ENCODE measurements around the gene DCAF15.
"Not testable (repeated sequence)": the region's sequence is repeated elsewhere in the genome, so short reads cannot be mapped to it uniquely, and the experiment has no call there.

The DCAF15 gene

DNA sequence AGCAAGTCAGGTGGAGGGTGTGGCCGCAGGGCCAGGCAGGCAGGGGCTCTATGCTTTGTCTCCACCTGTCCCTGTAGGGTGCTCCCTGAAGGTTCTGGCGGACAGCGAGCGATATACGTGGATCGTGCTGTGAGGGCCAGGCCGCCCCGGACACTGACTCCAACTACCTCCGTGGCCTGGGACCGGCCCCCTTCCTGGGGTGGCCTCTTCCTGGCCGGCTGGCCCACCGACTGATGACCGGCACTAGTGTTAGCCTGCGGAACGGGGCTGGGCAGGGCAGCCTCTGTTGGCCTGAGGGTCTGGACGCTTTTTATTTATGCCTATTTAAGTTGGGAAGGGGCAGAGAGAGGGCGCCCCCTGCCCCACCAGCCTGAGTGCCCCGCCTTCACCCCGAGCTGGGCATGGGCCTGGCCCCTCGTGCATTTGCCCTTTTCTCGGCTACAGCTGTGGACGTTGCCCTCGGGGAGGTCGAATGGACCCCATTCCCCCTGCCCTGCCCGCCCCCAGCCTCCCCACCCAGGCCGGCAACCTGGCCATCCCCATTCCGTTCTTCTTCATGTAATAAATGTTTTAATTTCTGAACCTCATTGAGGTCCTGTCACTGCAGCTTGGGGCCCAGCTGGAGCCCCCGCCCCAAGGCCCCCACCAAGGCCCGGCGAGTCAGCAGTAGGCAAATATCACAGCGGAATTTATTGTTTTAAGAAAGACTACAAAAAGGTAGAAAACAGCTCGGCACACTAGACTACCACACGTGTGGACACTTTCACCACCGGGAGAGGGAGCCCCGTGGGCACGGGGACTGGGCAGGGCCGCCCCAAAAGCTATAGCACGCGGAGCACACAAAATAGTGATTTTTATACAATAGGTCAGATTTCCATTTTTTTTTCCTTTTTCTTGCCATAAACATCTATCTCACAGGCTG is 8.8 kb downstream of the DCAF15 start:
- DNase-seq = no peak

DNA sequence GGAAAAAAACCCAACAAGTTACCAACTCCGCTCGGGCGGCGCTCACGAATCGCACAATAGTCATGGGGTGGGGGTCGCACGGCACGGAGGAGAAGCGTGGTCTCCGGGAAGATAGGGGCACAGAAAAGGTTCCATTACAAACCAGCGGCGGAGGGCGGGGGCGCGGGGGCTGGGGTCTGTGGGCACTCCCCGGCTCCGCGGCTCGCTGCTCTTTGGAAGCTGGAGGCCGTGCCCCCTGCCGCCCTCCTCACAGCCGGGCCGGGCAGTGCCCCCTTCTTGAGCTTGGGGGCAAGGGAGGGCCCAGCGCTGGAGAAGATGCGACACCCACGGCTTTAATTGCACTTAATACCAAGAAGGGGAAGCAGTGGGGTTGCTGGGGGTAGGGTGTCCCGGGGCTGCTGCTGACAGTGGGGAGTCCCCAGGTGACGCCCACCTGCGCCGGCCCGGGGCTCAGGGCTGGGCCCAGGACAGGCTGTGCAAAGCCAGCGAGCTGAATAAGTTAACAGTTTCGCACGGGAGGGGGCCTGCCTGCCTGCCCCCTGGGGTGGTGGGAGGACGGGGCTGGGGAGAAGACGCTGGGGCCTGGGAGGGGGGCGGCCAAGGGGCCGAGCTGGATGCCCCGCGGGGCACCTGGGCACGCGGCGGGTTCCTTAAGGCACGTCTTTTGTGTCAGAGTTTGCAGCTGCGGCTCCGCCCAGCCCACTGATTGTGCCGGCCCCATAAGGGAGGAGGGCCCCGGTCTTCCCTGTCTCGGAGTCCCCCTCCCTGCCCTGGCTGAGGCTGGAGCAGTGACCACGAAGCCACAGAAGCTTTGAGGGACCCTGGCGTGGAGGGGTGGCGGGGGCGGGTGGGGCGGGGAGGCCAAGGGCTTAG is 9.8 kb downstream of the DCAF15 start:
- no peak for DNase-seq

DNA sequence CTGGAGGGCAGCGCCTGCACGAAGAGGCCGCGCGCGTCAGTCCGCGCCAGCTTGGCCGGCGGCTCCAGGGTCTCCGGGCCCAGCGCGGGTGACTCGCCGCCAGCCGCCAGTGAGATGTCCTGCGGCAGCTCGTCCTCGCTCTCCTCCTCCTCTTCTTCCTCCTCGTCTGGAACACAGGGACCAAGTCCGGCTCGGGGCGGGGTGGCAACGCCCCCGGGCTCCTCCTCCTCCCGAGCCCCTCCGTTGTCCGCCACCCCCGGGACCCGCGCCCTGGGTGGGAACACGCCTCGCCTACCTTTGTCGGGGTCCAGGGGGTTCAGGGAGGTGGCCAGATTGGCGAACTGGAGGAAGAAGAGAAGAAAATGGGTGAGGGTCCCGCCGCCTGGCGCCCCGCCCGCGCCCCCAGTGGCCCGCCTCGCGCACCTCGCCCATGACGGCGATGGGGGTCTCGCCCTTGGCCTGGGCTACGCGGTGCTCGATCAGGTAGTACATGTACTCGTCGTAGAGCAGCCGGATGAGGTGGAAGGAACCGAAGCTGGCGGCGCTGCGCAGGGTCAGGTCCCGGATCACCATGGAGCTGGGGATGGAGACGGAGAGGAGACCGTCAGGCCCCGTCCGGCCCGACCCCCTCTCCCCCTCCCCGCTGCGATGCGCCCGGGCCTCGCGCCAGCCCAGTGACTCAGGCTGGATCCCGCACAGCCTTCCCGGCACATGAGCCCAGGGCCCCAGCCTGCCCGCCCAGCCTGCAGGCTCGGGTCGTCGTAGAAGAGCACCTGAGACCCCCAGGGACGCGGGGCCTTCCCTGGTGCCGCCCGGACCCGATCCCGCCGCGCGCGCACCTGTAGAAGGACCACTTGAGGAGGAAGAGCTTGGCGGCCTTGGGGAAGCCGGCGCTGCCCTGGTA is 10.6 kb downstream of the DCAF15 start:
- DNase-seq = no peak

DNA sequence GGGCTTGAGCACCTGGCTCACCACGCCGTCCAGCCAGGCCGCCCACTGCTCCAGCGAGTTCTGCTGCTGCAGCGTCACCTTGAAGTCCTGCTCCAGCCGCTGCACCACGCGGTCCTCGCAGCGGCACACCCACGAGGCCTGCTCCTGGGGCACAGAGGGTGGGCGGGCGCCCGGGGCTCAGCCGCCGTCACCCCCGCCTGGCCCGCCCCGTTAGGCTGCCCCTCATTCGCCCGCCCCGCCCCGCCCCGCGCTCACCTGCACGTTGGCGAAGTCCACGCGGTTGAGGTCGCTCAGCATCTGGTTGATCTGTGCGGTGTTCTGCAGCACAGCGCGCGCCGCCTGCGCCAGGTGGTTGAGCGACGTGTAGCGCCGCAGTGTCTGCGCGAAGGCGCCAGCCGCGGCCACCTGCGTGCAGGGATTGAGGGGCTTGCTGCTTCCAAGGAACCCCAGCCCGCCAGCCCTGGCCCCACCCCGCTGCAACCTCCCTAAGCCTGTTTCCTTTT is 11.3 kb downstream of the DCAF15 start:
- no peak for DNase-seq

DNA sequence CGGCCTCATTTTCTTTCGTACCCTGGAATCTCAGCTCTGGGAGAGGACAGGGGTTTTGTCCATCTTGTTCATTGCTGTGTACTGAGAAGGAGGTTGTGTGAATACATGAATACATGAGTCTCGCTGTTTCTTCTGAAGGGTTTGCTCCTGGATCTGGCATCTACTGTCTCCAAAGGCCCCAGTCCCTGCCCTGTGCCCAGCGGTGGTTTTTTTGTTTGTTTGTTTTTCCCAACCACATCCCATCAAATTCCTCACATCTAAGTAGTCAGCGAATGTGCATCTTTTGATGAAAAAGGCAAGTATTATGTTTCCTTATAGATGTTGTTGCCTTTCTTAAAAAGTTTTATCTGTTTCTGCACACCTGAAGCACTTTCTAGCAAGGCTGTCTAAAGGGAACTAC is 12.5 kb downstream of the DCAF15 start:
- no peak for DNase-seq

DNA sequence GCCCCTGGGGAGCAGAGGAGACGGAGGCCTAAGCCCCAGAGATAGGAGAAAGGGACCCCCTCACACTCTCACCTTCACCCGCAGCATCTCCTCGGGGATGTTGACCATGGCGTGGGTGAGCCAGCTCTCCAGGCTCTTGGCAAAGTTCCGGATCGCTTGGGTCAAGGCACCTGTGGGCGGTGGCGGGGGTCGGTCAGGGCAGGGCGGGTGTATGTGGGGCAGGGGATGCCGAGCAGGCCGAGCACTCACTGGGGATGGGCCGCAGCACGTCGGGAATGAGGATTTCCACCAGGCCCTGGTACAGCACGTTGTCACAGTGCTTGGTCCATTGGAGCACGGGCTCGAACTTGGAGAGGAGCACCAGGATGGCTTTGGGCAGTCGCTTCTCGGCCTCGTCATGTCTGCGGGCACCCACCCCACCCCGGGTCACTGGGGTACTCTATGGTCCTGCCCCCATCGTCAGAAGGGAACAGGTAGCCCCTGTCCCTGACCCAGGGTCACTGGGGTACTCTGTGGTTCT is 13.1 kb downstream of the DCAF15 start:
- DNase-seq = no peak

DNA sequence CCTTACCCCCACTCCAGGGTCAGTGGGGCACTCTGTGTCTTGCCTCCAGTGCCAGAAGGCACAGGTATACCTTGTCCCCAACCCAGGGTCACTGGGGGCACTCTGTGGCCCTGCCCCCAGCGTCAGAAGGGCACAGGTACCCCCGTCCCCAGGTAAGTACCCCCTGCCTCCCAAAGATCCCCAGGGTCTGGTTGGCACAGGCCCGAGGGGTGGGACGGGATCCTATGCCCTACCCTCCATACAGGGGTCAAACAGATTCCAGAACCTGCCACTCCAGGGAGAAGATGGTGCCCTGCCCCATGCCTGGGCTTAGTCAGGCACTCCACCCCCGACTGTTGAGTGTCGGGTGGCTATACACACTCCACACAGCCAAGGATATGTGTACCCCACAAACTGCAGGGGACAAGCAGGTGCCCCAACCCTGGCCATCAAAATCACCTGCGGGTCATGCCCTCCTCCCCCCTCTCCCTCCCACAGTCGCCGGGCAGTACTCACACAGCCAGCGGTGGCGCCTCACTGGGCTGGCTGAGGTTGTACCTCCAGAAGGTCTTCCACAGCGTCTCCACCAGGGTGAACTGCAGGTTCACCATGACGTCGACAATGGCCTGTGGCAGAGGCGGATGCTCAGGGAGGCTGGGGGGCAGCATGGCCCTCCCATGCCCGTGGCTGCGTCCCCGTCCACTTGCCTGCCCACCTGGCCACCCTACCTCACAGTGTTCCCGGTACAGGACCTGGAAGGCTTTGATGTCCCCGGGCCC is 13.8 kb downstream of the DCAF15 start:
- DNase-seq = no peak

DNA sequence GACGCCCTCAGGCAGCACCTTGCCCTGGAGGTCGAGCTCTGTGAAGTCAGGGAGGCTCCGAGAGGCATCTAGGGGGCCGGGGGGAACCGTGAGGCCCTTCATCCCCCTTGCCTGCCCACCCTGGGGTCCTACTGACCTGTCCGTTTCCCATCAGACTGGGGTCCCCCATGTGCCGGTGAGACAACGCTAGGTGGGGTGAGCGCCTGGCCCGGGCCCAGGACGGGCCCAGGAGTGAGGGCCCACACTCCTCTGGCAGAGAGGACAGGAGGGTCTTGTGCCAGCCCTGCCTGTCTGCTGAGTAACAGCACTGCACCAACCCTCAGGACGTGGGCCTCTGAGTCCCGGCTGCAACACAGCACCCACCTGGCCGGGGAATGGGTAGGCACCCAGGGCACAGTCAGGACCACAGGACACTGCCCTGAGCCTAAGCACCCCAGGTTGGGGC is 14.4 kb downstream of the DCAF15 start:
- no peak for DNase-seq

DNA sequence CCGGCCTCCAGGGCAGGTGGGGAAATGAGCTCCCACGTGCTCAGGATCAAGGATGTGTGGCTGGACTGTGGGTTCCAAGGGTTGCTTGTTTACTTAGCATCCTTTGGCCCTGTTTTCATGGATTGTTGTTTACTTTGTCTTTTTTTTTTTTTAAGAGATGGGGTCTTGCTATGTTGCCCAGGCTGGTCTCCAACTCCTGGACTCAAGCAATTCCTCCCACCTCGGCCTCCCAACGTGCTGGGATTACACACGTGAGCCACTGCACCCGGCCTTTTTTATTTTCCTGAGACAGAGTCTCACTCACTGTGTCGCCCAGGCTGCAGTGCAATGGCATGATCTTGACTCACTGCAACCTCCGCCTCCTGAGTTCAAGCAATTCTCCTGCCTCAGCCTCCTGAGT is 14.9 kb downstream of the DCAF15 start:
- not testable (repeated sequence) for DNase-seq

DNA sequence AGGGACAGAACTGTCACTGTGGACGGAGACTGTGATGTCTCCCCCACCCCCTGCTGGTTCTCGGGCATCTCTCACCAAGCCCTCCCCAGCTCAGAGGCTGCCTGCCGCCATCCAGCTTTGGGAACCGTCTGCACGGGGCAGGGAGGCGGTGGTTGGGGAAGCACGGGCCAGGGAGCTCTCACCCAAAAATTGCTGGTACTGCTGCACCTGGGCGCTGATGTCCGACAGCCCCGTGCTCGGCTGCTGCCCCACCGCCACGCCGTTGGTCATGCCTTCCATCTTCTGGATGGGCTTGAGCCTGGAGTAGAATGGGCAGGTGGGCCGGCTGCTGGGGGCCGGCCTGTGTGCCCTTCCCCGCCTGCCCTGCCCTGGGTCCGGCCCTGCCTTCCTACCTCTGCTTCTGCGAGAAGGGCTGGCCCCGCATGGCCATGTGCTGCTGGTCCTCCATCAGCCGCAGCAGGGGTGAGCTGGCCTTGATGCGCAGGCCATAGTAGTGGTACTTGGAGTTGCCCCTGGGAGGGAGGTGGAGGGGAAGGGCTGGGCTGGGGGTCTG is 16.1 kb downstream of the DCAF15 start:
- DNase-seq = no peak

DNA sequence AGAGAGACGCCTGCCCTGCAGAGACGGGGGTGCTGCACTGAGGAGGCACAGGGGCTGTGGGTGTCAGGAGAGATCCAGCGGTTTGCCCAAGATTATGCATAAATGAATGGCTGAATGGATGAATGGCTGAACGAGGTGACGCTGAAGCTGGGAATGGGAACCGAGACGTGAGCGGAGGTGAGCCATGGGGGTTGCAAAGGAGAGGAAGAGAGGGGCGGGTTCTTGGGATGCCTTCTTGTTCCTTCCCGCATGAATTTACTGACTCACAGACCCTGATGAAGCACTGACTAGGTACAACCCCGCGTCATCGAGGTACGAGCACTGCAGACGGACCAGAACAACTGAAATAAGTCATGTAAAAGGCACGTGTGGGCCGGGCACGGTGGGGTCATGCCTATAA is 16.7 kb downstream of the DCAF15 start:
- no peak for DNase-seq

DNA sequence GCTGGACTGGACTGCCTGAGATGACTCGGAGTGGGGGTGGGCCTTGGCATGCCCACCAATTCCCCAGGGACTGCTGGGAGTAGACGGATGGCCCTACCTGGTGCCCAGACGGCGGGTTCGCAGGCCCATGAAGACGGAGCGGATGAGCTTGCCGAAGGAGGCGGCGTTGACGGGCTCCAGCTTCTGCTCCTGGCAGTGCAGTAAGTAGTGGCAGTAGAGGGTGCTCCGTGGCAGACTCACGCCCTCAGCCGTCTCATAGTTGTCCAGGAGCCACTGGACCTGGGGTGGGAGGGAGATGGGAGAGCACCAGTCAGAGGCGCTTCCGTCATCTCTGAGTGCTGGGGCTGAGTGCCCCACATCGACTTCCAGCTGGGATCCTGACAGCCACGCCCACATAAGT is 17.6 kb downstream of the DCAF15 start:
- DNase-seq = no peak

DNA sequence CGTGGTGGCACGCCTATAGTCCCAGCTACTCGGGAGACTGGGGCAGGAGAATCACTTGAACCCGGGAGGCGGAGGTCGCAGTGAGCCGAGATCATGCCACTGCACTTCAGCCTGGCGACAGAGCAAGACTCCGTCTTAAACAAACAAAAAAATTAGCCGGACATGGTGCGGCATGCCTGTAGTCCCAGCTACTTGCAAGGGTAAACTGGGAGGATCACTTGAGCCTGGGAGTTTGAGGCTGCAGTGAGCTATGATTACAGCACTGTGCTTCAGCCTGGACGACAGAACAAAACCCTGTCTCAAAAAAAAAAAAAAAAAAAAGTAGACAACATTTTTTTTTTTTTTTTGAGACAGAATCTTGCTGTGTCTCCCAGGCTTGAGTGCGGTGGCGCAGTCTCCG is 19.6 kb downstream of the DCAF15 start:
- not testable (repeated sequence) for DNase-seq

DNA sequence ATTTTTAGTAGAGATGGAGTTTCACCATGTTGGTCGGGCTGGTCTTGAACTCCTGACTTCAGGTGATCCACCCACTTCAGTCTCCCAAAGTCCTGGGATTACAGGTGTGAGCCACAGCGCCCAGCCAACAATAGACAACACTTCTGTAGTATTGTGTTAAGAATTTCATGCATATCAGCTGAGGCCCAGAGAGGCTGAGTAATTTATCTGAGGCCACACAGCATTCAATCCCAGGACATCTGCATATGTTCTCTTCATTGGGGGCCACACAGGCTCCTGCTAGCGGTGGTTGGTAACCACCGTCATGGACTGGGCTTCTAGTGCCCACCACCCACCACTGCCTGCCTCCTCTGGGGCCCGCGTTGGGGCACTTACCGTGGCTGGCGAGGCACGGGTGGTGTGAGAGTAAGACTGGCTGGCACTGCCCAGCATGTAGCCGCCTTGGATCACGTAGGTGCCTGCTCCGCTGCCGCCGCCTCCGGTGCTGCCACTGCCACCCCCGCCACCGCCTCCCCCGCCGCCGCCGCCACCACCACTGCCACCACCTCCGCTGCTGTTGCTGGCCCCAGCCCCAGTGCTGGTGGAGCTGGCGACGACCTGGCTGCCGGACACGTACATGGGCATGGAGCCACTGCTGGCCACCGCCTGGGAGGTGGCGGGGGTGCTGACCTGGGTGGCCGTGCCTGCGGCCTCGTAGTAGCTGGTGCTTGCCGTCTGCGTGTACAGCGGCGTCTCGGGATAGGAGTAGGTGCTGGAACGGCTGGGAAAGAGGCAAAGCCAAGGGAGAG is 20.3 kb downstream of the DCAF15 start:
- no peak for DNase-seq

DNA sequence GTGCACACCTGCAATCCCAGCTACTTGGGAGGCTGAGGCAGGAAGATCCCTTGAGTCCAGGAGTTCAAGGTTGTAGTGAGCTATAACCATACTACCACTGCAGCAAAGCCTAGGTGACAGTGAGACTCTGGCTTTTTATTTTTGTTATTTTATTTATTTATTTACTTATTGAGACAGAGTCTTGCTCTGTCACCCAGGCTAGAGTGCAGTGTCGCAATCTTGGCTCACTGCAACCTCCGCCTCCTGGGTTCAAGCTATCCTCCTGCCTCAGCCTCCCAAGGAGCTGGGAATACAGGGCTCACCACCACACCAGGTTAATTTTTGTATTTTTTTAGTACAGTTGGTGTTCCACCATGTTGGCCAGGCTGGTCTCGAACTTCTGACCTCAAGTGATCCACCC is 21.2 kb downstream of the DCAF15 start:
- DNase-seq = not testable (repeated sequence)

DNA sequence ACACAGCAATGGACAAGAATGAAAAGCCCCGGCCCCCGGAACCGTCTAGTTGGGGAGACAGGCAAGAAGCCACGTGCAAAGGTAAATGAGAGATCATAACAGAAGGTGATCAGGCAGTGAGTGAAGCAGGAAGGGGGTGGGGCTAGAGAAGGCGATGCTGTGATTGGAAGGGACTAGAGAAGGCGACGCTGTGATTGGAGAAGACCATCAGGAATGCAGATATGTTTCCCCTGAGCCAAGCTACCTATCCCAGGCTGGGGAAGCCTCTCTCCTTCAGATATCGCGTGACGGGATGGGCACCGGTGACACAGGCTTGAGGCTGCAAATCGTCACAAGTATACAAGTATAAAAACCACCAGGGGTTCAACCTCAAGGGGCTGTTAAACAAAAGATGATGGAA is 21.8 kb downstream of the DCAF15 start:
- no peak for DNase-seq

DNA sequence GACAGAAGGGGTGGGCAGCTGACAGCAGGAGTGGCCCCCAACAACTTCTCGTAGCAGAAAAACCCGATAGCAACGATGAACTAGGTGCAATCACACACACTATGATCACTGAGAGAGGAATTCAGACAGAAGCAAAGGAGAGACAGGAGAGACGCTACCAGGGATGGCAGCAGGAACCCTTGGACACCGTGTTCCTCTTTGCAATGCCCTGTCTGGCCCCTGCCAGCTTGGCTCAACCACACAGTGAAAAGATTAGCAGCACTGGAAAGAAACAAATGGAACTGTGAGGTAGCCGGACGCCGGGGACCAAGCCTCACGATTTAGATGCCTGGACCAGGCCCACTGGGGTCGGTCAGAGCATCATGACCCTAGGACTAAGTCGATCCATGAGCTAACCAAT is 23.6 kb downstream of the DCAF15 start:
- no peak for DNase-seq

DNA sequence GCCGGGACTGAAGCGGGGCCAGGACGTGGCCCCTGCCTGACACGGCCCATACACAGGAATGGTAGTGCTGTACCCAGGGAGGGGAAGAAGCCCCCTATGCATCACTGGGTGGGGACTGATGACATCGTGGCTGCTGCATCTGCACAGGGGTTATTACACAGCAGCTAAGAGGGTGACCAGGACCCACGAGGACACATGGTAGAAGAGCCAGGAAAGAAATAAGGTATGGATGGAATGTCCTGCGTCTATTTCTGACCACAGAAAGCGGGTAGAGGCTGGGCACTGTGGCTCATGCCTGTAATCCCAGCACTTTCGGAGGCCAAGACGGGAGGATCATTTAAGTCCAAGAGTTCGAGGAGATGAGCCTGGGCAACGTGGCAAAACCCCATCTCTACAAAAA is 24.1 kb downstream of the DCAF15 start:
- no peak for DNase-seq

DNA sequence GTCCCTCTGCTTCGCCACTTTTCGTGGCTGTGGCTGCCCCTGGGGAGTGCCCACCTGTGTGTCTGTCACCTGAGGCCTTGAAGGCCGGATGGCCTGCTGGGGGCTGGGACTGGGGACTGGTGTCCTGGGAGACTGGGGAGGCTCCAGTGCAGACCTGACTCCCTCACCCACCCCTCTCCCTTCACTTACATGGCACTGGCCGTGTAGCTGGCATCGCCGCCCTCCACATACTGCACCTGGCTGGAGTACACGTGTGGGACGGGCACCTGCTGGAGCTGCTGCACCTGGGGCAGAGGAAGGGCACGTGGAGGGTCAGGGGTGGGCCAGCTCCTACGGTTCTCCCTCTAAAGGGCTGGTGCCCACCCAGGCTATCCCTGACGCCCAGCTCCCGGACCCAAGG is 25.5 kb downstream of the DCAF15 start:
- no peak for DNase-seq
